Stimulated activated CD8-positive, alpha-beta memory T cell treated with anti-CD3 and anti-CD28 coated beads, Interleukin-7, amount 100 ng/mL, for 1 hour (primary cell): ENCODE data around the gene FNIP2.
"Not testable (repeated sequence)": the region's sequence is repeated elsewhere in the genome, so short reads cannot be mapped to it uniquely, and the experiment has no call there.

Source experiments
- DNase-seq, 2 donors: peaks; one replicate each; pipeline ENCODE4 v3.0.0-alpha.2; 2020; ENCODE audit warnings: low read depth in 2 of 2

The FNIP2 gene

DNA sequence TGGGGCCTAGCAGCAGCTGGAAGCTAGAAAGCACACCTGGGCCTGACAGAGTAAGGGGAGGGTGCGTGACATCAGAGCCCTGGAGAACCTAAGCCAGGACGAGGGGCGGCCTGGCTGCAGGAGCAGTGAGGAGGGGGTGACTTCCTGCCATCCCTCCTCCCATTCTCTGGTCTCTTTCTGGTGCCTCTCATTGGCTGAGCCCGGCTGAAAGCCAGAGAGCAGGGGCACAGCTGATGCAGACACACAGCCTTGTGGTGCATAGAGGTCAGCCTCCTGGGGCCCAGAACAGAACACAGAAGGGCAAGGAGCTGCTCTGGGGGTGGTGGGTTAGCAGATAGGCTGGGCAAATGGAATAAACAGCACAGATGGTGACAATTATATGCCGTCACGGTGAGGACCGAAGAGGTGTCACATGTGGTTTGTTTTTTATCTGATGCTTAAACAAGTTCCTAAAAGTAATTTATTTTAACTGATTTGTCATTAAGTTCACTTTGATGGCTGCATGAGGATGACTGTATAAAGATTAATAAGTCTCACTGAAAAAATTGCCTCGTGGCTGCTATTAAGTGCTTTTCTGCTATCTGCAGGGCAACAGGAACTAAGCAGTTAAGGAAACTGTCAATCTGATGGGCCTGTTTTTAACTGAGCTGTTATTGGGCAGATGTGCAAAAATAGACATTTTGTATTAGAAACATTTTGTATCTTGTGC is 102.0 kb downstream of the FNIP2 start:
- DNase-seq: no peak

DNA sequence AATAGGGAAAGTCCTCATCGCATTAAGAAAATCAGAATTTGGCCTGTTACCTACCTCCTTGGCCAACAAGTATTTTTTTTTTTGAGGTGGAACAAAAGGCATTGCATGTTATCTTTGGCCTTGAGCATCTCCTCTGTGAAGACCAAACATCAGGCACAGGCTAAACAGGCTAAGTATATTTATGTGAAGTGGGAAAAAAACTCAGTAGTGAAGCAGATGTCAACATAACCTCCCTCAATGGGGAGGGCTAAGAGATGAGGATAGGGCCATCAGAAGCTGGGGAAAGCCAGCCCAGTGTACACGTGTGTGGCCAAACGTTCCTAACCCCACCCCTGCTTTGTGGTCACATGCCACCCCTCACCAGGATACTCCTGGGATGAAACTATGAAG is 102.5 kb downstream of the FNIP2 start:
- DNase-seq: no peak

GRCh38 chr4:158873795-158874401 is 105.1 kb downstream of the FNIP2 start:
- DNase-seq: no peak

- no peak for DNase-seq
These were observed 106.2 kb downstream of the FNIP2 start for GRCh38 chr4:158875026-158875425.

DNA sequence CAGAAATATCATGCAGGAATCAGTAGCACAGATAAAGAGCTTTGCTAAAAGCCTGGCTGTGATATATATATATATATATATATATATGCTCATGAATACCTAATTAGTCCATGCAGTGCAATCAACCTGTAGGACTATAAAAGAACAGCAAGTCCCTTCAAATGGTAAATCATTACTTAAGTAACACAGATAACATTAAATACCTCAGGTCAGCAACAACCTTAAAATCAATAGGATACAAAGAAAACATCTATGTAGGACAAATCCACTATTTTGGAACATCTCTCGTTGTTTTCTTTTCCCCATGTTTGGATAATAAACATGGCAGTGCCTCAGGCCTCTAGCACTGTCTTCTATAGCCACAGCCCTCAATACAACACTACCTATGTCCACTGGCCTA is 106.6 kb downstream of the FNIP2 start:
- no peak for DNase-seq

DNA sequence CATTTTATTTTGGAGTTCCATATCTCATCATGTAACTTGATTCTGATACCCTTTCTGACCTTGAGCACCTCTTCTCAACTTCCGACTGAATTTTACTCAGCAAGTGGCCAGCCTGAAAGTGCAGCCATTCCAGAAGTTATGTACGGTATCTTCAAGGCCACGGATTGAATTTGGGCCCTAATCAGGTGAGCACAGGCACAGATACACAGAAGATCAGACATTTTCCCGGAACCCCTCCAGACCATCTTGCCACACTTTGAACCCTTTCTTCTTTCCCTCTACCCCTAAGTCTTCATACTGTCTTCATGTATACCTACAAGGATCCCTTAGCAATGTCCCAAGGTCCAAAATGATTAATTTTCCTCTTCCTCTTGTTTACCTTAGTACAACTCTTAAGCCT is 108.2 kb downstream of the FNIP2 start:
- DNase-seq: no peak

DNA sequence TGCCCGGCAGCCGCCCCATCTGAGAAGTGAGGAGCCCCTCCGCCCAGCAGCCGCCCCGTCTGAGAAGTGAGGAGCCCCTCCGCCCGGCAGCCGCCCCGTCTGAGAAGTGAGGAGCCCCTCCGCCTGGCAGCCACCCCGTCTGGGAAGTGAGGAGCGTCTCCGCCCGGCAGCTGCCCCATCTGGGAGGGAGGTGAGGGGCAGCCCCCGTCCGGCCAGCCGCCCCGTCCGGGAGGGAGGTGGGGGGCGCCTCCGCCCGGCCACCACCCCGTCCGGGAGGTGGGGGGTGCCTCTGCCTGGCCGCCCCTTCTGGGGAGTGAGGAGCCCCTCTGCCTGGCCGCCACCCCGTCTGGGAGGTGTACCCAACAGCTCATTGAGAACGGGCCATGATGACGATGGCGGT is 113.3 kb downstream of the FNIP2 start:
- not testable (repeated sequence) for DNase-seq

- no peak for DNase-seq
These were observed 115.5 kb downstream of the FNIP2 start for GRCh38 chr4:158884280-158884679.

DNA sequence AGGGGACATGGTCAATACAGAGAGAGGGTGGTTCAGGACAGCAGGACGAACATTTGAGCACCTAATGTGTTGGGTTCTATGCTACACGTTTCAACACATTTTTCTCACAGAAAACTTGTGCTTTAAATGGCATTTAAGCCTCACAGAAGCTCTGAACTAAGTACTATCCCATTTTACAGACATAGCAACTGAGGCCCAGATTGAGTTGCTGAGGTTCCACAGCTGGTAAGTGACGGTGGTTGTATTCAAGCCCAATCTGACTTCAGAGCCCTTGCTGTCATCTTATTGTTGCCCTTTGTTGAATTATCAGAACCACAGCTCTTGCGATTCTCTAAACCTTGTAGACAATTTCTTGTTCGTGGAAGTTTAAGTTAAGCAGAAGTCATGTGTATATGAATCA is 116.7 kb downstream of the FNIP2 start:
- DNase-seq: no peak

- no peak for DNase-seq
These were observed 121.5 kb downstream of the FNIP2 start for GRCh38 chr4:158890294-158890693.

- DNase-seq: no peak
These were observed 122.4 kb downstream of the FNIP2 start for GRCh38 chr4:158891256-158891655.

GRCh38 chr4:158894826-158895225 is 126.0 kb downstream of the FNIP2 start:
- DNase-seq: no peak

DNA sequence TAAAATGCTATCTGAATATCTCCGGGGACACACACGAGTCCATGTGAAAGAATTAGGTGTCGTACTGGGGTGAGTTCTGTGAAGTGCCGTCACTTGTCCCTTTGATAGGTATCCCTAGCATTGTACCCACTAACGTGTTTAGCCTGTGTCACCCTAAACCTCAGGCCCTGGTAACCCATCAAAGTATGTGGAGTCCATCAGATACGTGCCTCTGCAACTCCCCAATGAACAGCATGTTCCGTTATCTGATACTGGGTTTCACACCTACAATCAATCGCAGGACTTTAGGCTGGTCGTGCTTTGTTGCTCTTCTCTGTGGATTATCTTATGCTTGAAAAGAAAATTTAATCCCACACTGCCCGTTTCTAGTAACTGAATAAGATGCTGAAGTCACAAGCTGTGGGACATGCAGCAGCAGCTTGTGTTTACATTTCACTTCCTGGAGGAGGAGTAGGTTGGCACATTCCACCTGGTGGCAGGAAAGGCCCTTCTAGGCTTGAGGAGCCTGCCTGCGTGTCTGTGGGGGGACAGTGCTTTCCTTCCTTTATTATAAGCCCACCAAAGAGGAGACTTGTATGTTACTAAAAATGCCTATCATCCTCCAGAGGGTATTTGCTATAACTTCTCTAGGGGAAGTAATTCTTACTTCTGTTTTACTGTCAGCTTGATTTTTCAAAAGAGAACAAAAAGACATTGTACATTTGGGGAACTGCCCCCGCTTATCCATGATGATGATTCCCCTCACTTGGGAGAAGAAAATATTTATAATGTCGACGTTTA is 127.2 kb downstream of the FNIP2 start:
- DNase-seq: no peak

DNA sequence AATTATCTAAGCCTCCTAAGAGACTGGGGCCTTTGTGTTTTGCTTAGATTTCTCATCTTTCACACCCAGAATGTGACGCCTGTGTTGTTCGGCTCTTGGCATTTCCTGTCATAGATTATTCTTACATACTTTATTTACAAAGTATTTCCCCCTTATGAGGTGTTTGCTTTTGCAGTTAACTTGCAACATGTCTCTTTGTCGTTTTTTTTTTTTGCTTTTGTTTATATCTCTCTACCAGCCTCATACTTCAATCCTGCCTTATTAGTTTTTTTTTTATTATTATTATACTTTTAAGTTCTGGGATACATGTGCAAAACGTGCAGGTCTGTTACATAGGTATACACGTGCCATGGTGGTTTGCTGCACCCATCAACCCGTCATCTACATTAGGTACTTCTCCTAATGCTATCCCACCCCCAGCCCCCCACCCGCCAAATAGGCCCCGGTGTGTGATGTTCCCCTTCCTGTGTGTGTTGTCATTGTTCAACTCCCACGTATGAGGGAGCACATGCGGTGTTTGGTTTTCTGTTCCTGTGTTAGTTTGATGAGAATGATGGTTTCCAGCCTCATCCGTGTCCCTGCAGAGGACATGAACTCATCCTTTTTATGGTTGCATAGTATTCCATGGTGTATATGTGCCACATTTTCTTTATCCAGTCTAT is 127.9 kb downstream of the FNIP2 start:
- DNase-seq: not testable (repeated sequence)

DNA sequence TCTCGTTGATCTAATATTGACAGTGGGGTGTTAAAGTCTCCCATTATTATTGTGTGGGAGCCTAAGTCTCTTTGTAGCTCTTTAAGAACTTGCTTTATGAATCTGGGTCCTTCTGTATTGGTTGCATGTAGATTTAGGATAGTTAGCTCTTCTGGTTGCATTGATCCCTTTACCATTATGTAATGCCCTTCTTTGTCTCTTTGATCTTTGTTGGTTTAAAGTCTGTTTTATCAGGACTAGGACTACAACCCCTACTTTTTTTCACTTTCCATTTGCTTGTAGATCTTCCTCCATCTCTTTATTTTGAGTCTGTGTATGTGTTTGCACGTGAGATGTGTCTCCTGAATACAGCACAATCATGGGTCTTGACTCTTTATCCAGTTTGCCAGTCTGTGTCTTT is 131.6 kb downstream of the FNIP2 start:
- DNase-seq: not testable (repeated sequence)

DNA sequence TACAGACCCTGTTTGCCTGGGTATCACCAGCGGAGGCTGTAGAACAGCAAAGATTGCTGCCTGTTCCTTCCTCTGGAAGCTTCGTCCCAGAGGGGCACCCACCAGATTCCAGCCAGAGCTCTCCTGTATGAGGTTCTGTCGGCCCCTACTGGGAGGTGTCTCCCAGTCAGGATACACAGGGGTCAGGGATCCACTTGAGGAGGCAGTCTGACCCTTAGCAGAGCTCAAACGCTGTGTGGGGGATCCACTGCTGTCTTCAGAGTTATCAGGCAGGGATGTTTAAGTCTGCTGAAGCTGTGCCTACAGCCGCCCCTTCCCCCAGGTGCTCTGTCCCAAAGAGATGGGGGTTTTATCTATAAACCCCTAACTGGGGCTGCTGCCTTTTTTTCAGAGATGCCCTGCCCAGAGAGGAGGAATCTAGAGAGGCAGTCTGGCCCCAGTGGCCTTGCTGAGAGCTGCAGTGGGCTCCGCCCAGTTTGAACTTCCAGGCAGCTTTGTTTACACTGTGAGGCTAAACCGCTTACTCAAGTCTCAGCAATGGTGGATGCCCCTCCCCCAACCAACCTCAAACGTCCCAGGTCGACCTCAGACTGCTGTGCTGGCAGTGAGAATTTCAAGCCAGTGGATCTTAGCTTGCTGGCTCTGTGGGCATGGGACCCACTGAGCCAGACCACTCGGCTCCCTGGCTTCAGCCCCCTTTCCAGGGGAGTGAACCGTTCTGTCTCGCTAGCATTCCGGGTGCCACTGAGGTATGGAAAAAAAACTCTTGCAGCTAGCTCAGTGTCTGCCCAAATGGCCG is 133.7 kb downstream of the FNIP2 start:
- not testable (repeated sequence) for DNase-seq

DNA sequence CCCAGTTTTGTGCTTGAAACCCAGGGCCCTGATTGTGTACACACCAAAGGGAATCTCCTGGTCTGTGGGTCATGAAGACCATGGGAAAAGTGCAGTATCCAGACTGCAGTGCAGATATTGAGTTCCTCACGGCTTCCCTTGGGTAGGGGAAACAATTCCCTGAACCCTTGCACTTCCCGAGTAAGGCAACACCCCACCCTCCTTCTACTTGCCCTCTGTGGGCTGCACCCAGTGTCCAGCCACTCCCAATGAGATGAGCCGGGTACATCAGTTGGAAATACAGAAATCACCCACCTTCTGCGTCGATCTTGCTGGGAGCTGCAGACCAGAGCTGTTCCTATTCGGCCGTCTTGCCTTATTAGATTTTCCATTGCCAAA is 134.2 kb downstream of the FNIP2 start:
- no peak for DNase-seq

DNA sequence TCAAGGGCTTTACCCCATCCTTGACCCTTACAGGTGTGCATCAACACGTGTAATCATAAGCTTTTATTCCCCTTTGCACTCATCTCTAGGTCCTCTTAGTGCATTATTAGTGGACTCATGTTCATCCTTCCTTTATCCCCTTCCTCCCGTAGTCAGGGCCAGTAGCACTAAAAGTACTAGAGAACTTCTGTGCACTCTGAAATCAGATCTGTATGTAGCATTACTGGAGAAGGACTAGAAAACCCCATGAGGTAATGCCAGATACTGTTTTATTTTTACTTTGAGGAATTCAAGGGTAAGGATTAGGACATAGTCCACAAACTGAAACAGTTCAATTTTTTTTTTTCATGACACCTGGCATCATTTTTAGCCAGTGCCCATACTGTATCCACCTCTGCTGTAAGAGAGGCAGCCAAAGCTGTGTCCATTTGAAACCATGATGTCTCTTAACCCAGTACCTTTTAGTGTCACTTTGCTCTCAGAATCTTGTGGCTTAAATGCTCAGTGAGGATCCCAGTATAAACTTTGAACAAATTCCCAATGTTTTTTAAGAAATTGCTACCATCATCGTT is 134.7 kb downstream of the FNIP2 start:
- DNase-seq: no peak

GRCh38 chr4:158904815-158905214 is 136.0 kb downstream of the FNIP2 start:
- DNase-seq: no peak

GRCh38 chr4:158906073-158906472 is 137.2 kb downstream of the FNIP2 start:
- no peak for DNase-seq

- no peak for DNase-seq
These were observed 143.6 kb downstream of the FNIP2 start for GRCh38 chr4:158912390-158912789.
